Panc1 (cell line): ENCODE measurements around the gene SLC4A9.

Experiments used
- POLR2AphosphoS5 ChIP-seq: IDR thresholded peaks from 2 replicates; pipeline ENCODE4 v1.6.1; 2012; ENCODE audit warnings: mild to moderate bottlenecking, low read depth, low read length, moderate library complexity
- SIN3A ChIP-seq: IDR thresholded peaks from 2 replicates; pipeline ENCODE4 v1.6.1; 2012; ENCODE audit warnings: low read depth, mild to moderate bottlenecking, low read length, moderate library complexity, borderline replicate concordance; ENCODE audit not compliant: insufficient read depth
- TCF7L2 ChIP-seq: IDR thresholded peaks from 2 replicates; pipeline ENCODE4 v1.6.1; 2011; ENCODE audit warnings: mild to moderate bottlenecking, low read depth, low read length, inconsistent platforms
- TF ChIP-seq, protein P1 (sequence below): fragments of 450-650 bp; IDR thresholded peaks from 2 replicates; pipeline ENCODE4 v1.5.1; 2017; ENCODE audit warnings: mild to moderate bottlenecking
- TF ChIP-seq, protein P2 (sequence below), 2 experiments: IDR thresholded peaks; 2 replicates each; pipeline ENCODE4 v1.6.1; 2011 to 2012; ENCODE audit warnings: low read depth in 2 of 2, control low read depth in 1 of 2, low read length in 1 of 2, mild to moderate bottlenecking in 1 of 2, moderate library complexity in 1 of 2; ENCODE audit not compliant: insufficient read depth in 1 of 2

DNA sequence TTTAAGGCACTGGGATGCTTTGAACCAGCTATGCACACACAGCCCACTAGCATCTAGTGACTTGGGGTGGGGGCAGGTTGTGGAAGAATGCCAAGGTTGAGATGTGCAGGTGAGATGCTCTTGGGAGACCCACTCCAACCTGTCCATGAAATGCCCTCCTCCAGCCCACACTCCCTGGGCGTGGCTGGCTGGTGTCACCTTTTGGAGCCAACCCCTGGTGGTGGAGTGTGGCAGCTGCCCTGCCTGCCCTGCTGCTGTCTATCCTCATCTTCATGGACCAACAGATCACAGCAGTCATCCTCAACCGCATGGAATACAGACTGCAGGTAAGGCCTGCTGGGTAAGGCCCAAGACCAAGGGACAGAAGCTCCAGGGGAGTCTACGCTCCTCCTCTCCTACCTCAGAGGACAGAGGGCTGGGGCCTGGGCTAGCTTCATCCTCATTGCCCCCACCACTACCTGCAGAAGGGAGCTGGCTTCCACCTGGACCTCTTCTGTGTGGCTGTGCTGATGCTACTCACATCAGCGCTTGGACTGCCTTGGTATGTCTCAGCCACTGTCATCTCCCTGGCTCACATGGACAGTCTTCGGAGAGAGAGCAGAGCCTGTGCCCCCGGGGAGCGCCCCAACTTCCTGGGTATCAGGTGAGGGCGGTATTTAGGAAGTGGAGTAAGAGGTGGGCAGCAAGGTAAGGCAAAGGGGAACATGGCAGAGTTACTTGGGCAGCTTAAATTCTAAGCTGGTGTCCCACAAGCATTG lies 7.4 kb downstream of the SLC4A9 start:
- no peak for TF ChIP-seq POLR2AphosphoS5
- TF ChIP-seq, protein P1, sequence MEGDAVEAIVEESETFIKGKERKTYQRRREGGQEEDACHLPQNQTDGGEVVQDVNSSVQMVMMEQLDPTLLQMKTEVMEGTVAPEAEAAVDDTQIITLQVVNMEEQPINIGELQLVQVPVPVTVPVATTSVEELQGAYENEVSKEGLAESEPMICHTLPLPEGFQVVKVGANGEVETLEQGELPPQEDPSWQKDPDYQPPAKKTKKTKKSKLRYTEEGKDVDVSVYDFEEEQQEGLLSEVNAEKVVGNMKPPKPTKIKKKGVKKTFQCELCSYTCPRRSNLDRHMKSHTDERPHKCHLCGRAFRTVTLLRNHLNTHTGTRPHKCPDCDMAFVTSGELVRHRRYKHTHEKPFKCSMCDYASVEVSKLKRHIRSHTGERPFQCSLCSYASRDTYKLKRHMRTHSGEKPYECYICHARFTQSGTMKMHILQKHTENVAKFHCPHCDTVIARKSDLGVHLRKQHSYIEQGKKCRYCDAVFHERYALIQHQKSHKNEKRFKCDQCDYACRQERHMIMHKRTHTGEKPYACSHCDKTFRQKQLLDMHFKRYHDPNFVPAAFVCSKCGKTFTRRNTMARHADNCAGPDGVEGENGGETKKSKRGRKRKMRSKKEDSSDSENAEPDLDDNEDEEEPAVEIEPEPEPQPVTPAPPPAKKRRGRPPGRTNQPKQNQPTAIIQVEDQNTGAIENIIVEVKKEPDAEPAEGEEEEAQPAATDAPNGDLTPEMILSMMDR, result no peak
- TF ChIP-seq, protein P2, sequence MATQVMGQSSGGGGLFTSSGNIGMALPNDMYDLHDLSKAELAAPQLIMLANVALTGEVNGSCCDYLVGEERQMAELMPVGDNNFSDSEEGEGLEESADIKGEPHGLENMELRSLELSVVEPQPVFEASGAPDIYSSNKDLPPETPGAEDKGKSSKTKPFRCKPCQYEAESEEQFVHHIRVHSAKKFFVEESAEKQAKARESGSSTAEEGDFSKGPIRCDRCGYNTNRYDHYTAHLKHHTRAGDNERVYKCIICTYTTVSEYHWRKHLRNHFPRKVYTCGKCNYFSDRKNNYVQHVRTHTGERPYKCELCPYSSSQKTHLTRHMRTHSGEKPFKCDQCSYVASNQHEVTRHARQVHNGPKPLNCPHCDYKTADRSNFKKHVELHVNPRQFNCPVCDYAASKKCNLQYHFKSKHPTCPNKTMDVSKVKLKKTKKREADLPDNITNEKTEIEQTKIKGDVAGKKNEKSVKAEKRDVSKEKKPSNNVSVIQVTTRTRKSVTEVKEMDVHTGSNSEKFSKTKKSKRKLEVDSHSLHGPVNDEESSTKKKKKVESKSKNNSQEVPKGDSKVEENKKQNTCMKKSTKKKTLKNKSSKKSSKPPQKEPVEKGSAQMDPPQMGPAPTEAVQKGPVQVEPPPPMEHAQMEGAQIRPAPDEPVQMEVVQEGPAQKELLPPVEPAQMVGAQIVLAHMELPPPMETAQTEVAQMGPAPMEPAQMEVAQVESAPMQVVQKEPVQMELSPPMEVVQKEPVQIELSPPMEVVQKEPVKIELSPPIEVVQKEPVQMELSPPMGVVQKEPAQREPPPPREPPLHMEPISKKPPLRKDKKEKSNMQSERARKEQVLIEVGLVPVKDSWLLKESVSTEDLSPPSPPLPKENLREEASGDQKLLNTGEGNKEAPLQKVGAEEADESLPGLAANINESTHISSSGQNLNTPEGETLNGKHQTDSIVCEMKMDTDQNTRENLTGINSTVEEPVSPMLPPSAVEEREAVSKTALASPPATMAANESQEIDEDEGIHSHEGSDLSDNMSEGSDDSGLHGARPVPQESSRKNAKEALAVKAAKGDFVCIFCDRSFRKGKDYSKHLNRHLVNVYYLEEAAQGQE (IDR thresholded peaks at IDR 0.05; ENCODE audit: insufficient read depth in 1 of 2, low read depth in 2 of 2, low read length in 1 of 2), result no peak
- TF ChIP-seq TCF7L2, result no peak
- TF ChIP-seq SIN3A, result no peak
